Measurements from ENCODE around the gene LARGE1. TPM values are rescaled to one million over a fixed set of nuclear protein-coding genes. Genes with fewer than 3 reads are reported as not detected.

Gene LARGE1
- total and polyA plus RNA-seq, 9 of the 15 experiments (the other 6 are each of a cell fraction or from before 2014, with no cell fraction given), result 0.01 to 0.66 (median 0.14) TPM; not detected in 2

GRCh38 chr22:33600113-33600512 is 320.2 kb downstream of the LARGE1 start (continued):
- no peak for TF ChIP-seq ZBTB33 (CRISPR knock-in tag; IDR thresholded peaks at IDR 0.05)
- TF ChIP-seq HNRNPL (IDR thresholded peaks at IDR 0.05; ENCODE audit: low read depth, low read length), result no peak
- TF ChIP-seq PHB2 (IDR thresholded peaks at IDR 0.05; ENCODE audit: low read depth), result no peak
- no peak for TF ChIP-seq ZBTB17 (CRISPR knock-in tag; IDR thresholded peaks at IDR 0.05)
- no peak for TF ChIP-seq RFX1 (IDR thresholded peaks at IDR 0.05)
- no peak for TF ChIP-seq POLR3G (IDR thresholded peaks at IDR 0.05; ENCODE audit: extremely low read depth, insufficient read length, insufficient replicate concordance)
- TF ChIP-seq CBX2 (IDR thresholded peaks at IDR 0.05; ENCODE audit: insufficient read depth, low read length, poor library complexity, severe bottlenecking), result no peak
- no peak for TF ChIP-seq TARDBP (IDR thresholded peaks at IDR 0.05)
- no peak for TF ChIP-seq FOXA1 (IDR thresholded peaks at IDR 0.05; ENCODE audit: borderline replicate concordance)
- TF ChIP-seq ZBTB2 (IDR thresholded peaks at IDR 0.05), result no peak
- TF ChIP-seq TEAD2 (tag; IDR thresholded peaks at IDR 0.05), result no peak
- TF ChIP-seq ZNF57 (CRISPR knock-in tag; IDR thresholded peaks at IDR 0.05), result no peak
- TF ChIP-seq CHD2 (IDR thresholded peaks at IDR 0.05; ENCODE audit: low read depth, low read length), result no peak
- TF ChIP-seq PPARD (CRISPR knock-in tag; IDR thresholded peaks at IDR 0.05), result no peak
- TF ChIP-seq ZC3H8 (IDR thresholded peaks at IDR 0.05), result no peak

Measured in K562 (cell line).